ENCODE data around the gene RUNDC3A. TPM values are rescaled to one million over a fixed set of nuclear protein-coding genes. Genes with fewer than 3 reads are reported as not detected.

Gene RUNDC3A
- total RNA-seq, 3 donors from 2014 or later (not counting 1 experiment from before 2014, with no cell fraction given), result 0.31 to 0.48 TPM; not detected in 1

- H3K9me3 Mint-ChIP-seq, result no peaks in the 10 kb centered on the region
Observed at GRCh38 chr17:44331249-44331760, 22.9 kb downstream of the RUNDC3A start.

GRCh38 chr17:44333371-44333770 lies 25.0 kb downstream of the RUNDC3A start:
- Histone ChIP-seq H3K4me3 (ENCODE audit: low read length) (no peak overlapping the region), H3K4me1 (ENCODE audit: control insufficient read depth, insufficient read depth, low read length) (peaks cover 9% of the 10 kb centered on the region), H3K27me3 (ENCODE audit: control insufficient read depth, insufficient read depth, low read length) (no peaks in the 10 kb centered on the region), H3K36me3 (ENCODE audit: control insufficient read depth, insufficient read depth, low read length) (no peaks in the 10 kb centered on the region), H3K9me3 (ENCODE audit: control insufficient read depth, insufficient read depth, low read length) (no peaks in the 10 kb centered on the region), H3K27ac (ENCODE audit: low read length) (no peak overlapping the region)
- H3K27me3 Mint-ChIP-seq (ENCODE audit: low read depth in 2 of 2), result no peaks in the 10 kb centered on the region
- WGBS (ENCODE audit: insufficient coverage), result 72% methylated on average over 4 of the region's 5 CpGs
- H3K4me3 Mint-ChIP-seq, result no peak overlapping the region
- no peaks in the 10 kb centered on the region for H3K36me3 Mint-ChIP-seq
- DNase-seq (no peak), ATAC-seq (no peak)
- H3K27ac Mint-ChIP-seq, result no peak overlapping the region
- H3K9me3 Mint-ChIP-seq, result no peaks in the 10 kb centered on the region
- intact Hi-C loops (cut with micrococcal nuclease), result no loop called here
- H3K4me1 Mint-ChIP-seq, result peaks cover 5 to 6% of the 10 kb centered on the region in 2 donors
- no peak for TF ChIP-seq CTCF (IDR thresholded peaks at IDR 0.05)

More at GRCh38 chr17:44331249-44331760, 22.9 kb downstream of the RUNDC3A start:
- Histone ChIP-seq H3K4me1 (ENCODE audit: control insufficient read depth, insufficient read depth, low read length) (peaks cover 20% of the 10 kb centered on the region), H3K36me3 (ENCODE audit: control insufficient read depth, insufficient read depth, low read length) (no peaks in the 10 kb centered on the region), H3K9me3 (ENCODE audit: control insufficient read depth, insufficient read depth, low read length) (no peaks in the 10 kb centered on the region), H3K27ac (ENCODE audit: low read length) (no peak overlapping the region), H3K27me3 (ENCODE audit: control insufficient read depth, insufficient read depth, low read length) (no peaks in the 10 kb centered on the region), H3K4me3 (ENCODE audit: low read length) (no peak overlapping the region)
- Mint-ChIP-seq H3K4me3 (no peak overlapping the region), H3K27ac (no peak overlapping the region), H3K36me3 (no peaks in the 10 kb centered on the region), H3K4me1 (peaks cover 6 to 10% of the 10 kb centered on the region in 2 donors), H3K27me3 (ENCODE audit: low read depth in 2 of 2) (no peaks in the 10 kb centered on the region)
- 15% methylated on average over 7 of the region's 7 CpGs for WGBS (ENCODE audit: insufficient coverage)
- TF ChIP-seq CTCF (IDR thresholded peaks at IDR 0.05), result peak; percentile 81
- ATAC-seq, result peak; percentile 39 to 56 (median 47)
- peak; percentile 57 to 88 for DNase-seq
- intact Hi-C loops (cut with micrococcal nuclease), result loop anchor here (1.0 kb wide), 1 partner anchor 121 kb away; no protein-coding TSS in a partner anchor

- Mint-ChIP-seq H3K4me1 (peaks cover 5 to 6% of the 10 kb centered on the region in 2 donors), H3K4me3 (no peak overlapping the region), H3K9me3 (no peaks in the 10 kb centered on the region), H3K36me3 (no peaks in the 10 kb centered on the region), H3K27ac (no peak overlapping the region), H3K27me3 (ENCODE audit: low read depth in 2 of 2) (no peaks in the 10 kb centered on the region)
- ATAC-seq (no peak), DNase-seq (no peak)
- Histone ChIP-seq H3K4me3 (ENCODE audit: low read length) (no peak overlapping the region), H3K4me1 (ENCODE audit: control insufficient read depth, insufficient read depth, low read length) (peaks cover 9% of the 10 kb centered on the region), H3K27me3 (ENCODE audit: control insufficient read depth, insufficient read depth, low read length) (no peaks in the 10 kb centered on the region), H3K27ac (ENCODE audit: low read length) (no peak overlapping the region), H3K36me3 (ENCODE audit: control insufficient read depth, insufficient read depth, low read length) (no peaks in the 10 kb centered on the region), H3K9me3 (ENCODE audit: control insufficient read depth, insufficient read depth, low read length) (no peaks in the 10 kb centered on the region)
- intact Hi-C loops (cut with micrococcal nuclease), result no loop called here
- 83% methylated on average over 2 of the region's 2 CpGs for WGBS (ENCODE audit: insufficient coverage)
- no peak for TF ChIP-seq CTCF (IDR thresholded peaks at IDR 0.05)
Observed at GRCh38 chr17:44334315-44334714, 25.9 kb downstream of the RUNDC3A start.

- Mint-ChIP-seq H3K27ac (no peak overlapping the region), H3K4me3 (no peak overlapping the region), H3K27me3 (ENCODE audit: low read depth in 2 of 2) (no peaks in the 10 kb centered on the region), H3K36me3 (no peaks in the 10 kb centered on the region), H3K4me1 (peaks cover 5 to 6% of the 10 kb centered on the region in 2 donors), H3K9me3 (no peaks in the 10 kb centered on the region)
- no peak for DNase-seq
- no peaks in the 10 kb centered on the region for H3K36me3 ChIP-seq (ENCODE audit: control insufficient read depth, insufficient read depth, low read length)
- no peak for ATAC-seq
- peaks cover 9% of the 10 kb centered on the region for H3K4me1 ChIP-seq (ENCODE audit: control insufficient read depth, insufficient read depth, low read length)
- no peak overlapping the region for H3K27ac ChIP-seq (ENCODE audit: low read length)
- WGBS (ENCODE audit: insufficient coverage), result 65% methylated on average over 3 of the region's 3 CpGs
- H3K9me3 ChIP-seq (ENCODE audit: control insufficient read depth, insufficient read depth, low read length), result no peaks in the 10 kb centered on the region
- intact Hi-C loops (cut with micrococcal nuclease), result no loop called here
- no peak overlapping the region for H3K4me3 ChIP-seq (ENCODE audit: low read length)
- H3K27me3 ChIP-seq (ENCODE audit: control insufficient read depth, insufficient read depth, low read length), result no peaks in the 10 kb centered on the region
- no peak for TF ChIP-seq CTCF (IDR thresholded peaks at IDR 0.05)
Observed at GRCh38 chr17:44334727-44335126, 26.3 kb downstream of the RUNDC3A start.
